Mammary epithelial cell (primary cell): ENCODE measurements around the gene SH3BP5L.

Source experiments
- CTCF ChIP-seq, 2 donors: IDR thresholded peaks in 1 of 2; conservative IDR thresholded peaks in 1 of 2; 2 replicates each; pipeline ENCODE4 v1.5.1; 2011 to 2012; ENCODE audit warnings: inconsistent platforms in 2 of 2, low read length in 2 of 2, mild to moderate bottlenecking in 2 of 2, control low read depth in 1 of 2, low read depth in 1 of 2; ENCODE audit not compliant: insufficient read depth in 1 of 2; ENCODE audit errors: extremely low read depth in 1 of 2
- EZH2 ChIP-seq: IDR thresholded peaks from 2 replicates; pipeline ENCODE4 v1.6.1; 2012; ENCODE audit warnings: low read length, inconsistent platforms, borderline replicate concordance

- TF ChIP-seq CTCF (conservative IDR thresholded peaks at IDR 0.05 in 1 of 2, IDR thresholded peaks at IDR 0.05 in 1 of 2; ENCODE audit: extremely low read depth in 1 of 2, insufficient read depth in 1 of 2, low read depth in 1 of 2, low read length in 2 of 2): no peak
- no peak for TF ChIP-seq EZH2
These were observed 579 bp downstream of the SH3BP5L start for GRCh38 chr1:248825136-248825535.
